CD8-positive, alpha-beta memory T cell (primary cell): ENCODE data around the gene SNX1. TPM values are rescaled to one million over a fixed set of nuclear protein-coding genes. Genes with fewer than 3 reads are reported as not detected.
A peak's percentile ranks its signal among the peaks of the same experiment; 100 is the strongest.

Experiments used
- CTCF ChIA-PET: fragments of 350-600 bp; sonication (Branson Sonifier 250); formaldehyde crosslinking; loops from one replicate; lab custom pipeline; 2021; ENCODE audit warnings: antibody characterized with exemption; lab: Charles Lee
- POLR2A ChIA-PET: fragments of 350-600 bp; sonication (Branson Sonifier 250); formaldehyde crosslinking; loops from one replicate; lab custom pipeline; 2021; ENCODE audit warnings: antibody characterized with exemption; lab: Charles Lee
- DNase-seq, 5 donors: peaks; one replicate each; pipeline versions ENCODE4 v3.0.0 to v3.0.0-alpha.2; 2020 to 2022; ENCODE audit warnings: mixed read lengths in 1 of 5
- H3K27ac ChIP-seq: one replicate; pipeline ENCODE4 v1.7.0; 2013; ENCODE audit warnings: low read depth, mild to moderate bottlenecking, low read length, moderate library complexity
- H3K27me3 ChIP-seq: 2 replicates; pipeline ENCODE4 v1.7.0; 2013; ENCODE audit warnings: low read length, mild to moderate bottlenecking; ENCODE audit not compliant: insufficient read depth, poor library complexity, severe bottlenecking
- H3K36me3 ChIP-seq: 2 replicates; pipeline ENCODE4 v1.7.0; 2013; ENCODE audit warnings: mild to moderate bottlenecking, low read length, moderate library complexity; ENCODE audit not compliant: insufficient read depth
- H3K4me1 ChIP-seq: 2 replicates; pipeline ENCODE4 v1.7.0; 2013; ENCODE audit warnings: mild to moderate bottlenecking, low read length, moderate library complexity; ENCODE audit not compliant: insufficient read depth
- H3K4me3 ChIP-seq: 2 replicates; pipeline ENCODE4 v1.7.0; 2013; ENCODE audit warnings: mild to moderate bottlenecking, low read length
- H3K9me3 ChIP-seq: 2 replicates; pipeline ENCODE4 v1.7.0; 2013; ENCODE audit warnings: mild to moderate bottlenecking, low read length
- H3K27ac Mint-ChIP-seq, 8 donors: one replicate each; pipeline ENCODE4 v1.8.0; 2020 to 2021; ENCODE audit warnings: mixed read lengths in 8 of 8, mild to moderate bottlenecking in 6 of 8, inconsistent platforms in 3 of 8, moderate library complexity in 3 of 8
- H3K27me3 Mint-ChIP-seq, 2 donors: one replicate each; pipeline ENCODE4 v1.8.0; 2020 to 2021; ENCODE audit warnings: mixed read lengths in 2 of 2, mild to moderate bottlenecking in 1 of 2, moderate library complexity in 1 of 2
- H3K36me3 Mint-ChIP-seq, 3 donors: one replicate each; pipeline ENCODE4 v1.8.0; 2020 to 2021; ENCODE audit warnings: mixed read lengths in 3 of 3, inconsistent platforms in 1 of 3, mild to moderate bottlenecking in 1 of 3
- H3K4me1 Mint-ChIP-seq, 3 donors: one replicate each; pipeline ENCODE4 v1.8.0; 2020 to 2021; ENCODE audit warnings: mixed read lengths in 3 of 3, inconsistent platforms in 1 of 3, mild to moderate bottlenecking in 1 of 3
- H3K4me3 Mint-ChIP-seq, 7 donors: one replicate each; pipeline ENCODE4 v1.8.0; 2020 to 2021; ENCODE audit warnings: mixed read lengths in 7 of 7, mild to moderate bottlenecking in 6 of 7, moderate library complexity in 4 of 7, inconsistent platforms in 2 of 7
- H3K9me3 Mint-ChIP-seq, 5 donors: one replicate each; pipeline ENCODE4 v1.8.0; 2020 to 2022; ENCODE audit warnings: mixed read lengths in 5 of 5, mild to moderate bottlenecking in 3 of 5, moderate library complexity in 2 of 5, inconsistent platforms in 1 of 5
- polyA plus RNA-seq: library from polyadenylated mRNA; unstranded; fragments of 300-500 nt; fragmentation: Illumina TruSeq; gene quantifications from one replicate; pipeline ENCODE4 v1.2.3, GENCODE V29; 2021
- total RNA-seq, 2 experiments: library from RNA; stranded (reverse); gene quantifications; one replicate each; pipeline ENCODE4 v1.2.3, GENCODE V29; 2021

SNX1 gene
- total and polyA plus RNA-seq, 3 experiments from 2014 or later = 63.4 to 93.6 (median 90.1) TPM

- Mint-ChIP-seq H3K4me1 (peaks cover 30 to 48% (median 48%) of the 10 kb centered on the region in 3 donors), H3K27ac (peak overlapping the region; percentile 79 to 98 (median 96)), H3K9me3 (no peaks in the 10 kb centered on the region), H3K36me3 (peaks cover 6 to 24% (median 8%) of the 10 kb centered on the region in 3 donors), H3K27me3 (no peaks in the 10 kb centered on the region), H3K4me3 (peak overlapping the region; percentile 86 to 97 (median 89))
- Histone ChIP-seq H3K27me3 (no peaks in the 10 kb centered on the region), H3K27ac (peak overlapping the region; percentile 71), H3K9me3 (no peaks in the 10 kb centered on the region), H3K4me1 (peaks cover 35% of the 10 kb centered on the region), H3K36me3 (peaks cover 16% of the 10 kb centered on the region), H3K4me3 (peak overlapping the region; percentile 56)
- CTCF ChIA-PET = interaction anchor here (0.9 to 4.3 kb wide), 4 partner anchors 8 to 731 kb away, joined by 3 to 35 read pairs (median 4); partner anchors contain the start of gene TRIP4
- DNase-seq = no peak
- POLR2A ChIA-PET = interaction anchor here (0.6 to 3.0 kb wide), 8 partner anchors 11 to 1420 kb away, joined by 4 to 20 read pairs (median 7); partner anchors contain the start of genes CIAO2A, SNX1, SNX22 and TRIP4
Measured at GRCh38 chr15:64163659-64164362, 68.0 kb downstream of the SNX1 start.

- Mint-ChIP-seq H3K9me3 (no peaks in the 10 kb centered on the region), H3K36me3 (peaks cover 4 to 18% (median 7%) of the 10 kb centered on the region in 3 donors), H3K4me3 (peak overlapping the region; percentile 0 to 97 (median 57)), H3K27me3 (no peaks in the 10 kb centered on the region), H3K27ac (peak overlapping the region in 7 of 8 donors; percentile 10 to 98 (median 95)), H3K4me1 (peaks cover 27 to 46% (median 45%) of the 10 kb centered on the region in 3 donors)
- no peak for DNase-seq
- no peaks in the 10 kb centered on the region for H3K27me3 ChIP-seq
- no peak overlapping the region for H3K4me3 ChIP-seq
- POLR2A ChIA-PET = interaction anchor here (0.7 kb wide), 2 partner anchors 373 to 1420 kb away, joined by 4 read pairs; no protein-coding TSS in a partner anchor
- H3K4me1 ChIP-seq = peaks cover 32% of the 10 kb centered on the region
- no peak overlapping the region for H3K27ac ChIP-seq
- CTCF ChIA-PET = interaction anchor here (0.9 to 4.3 kb wide), 2 partner anchors 11 to 17 kb away, joined by 3 to 35 read pairs; no protein-coding TSS in a partner anchor
- no peaks in the 10 kb centered on the region for H3K9me3 ChIP-seq
- peaks cover 10% of the 10 kb centered on the region for H3K36me3 ChIP-seq
Measured at GRCh38 chr15:64164436-64164835, 68.7 kb downstream of the SNX1 start.

- ChIA-PET CTCF (no interaction called here), POLR2A (no interaction called here)
- Histone ChIP-seq H3K27me3 (no peaks in the 10 kb centered on the region), H3K4me3 (no peak overlapping the region), H3K4me1 (peaks cover 18% of the 10 kb centered on the region), H3K9me3 (no peaks in the 10 kb centered on the region), H3K36me3 (no peaks in the 10 kb centered on the region), H3K27ac (no peak overlapping the region)
- peaks cover 18 to 35% (median 35%) of the 10 kb centered on the region in 3 donors for H3K4me1 Mint-ChIP-seq
- DNase-seq = no peak
- peak overlapping the region in 4 of 8 donors; percentile 8 to 46 (median 27) for H3K27ac Mint-ChIP-seq
- H3K4me3 Mint-ChIP-seq = peak overlapping the region in 1 of 7 donors; percentile 19
- no peaks in the 10 kb centered on the region for H3K9me3 Mint-ChIP-seq
- no peaks in the 10 kb centered on the region for H3K27me3 Mint-ChIP-seq
- H3K36me3 Mint-ChIP-seq = peaks cover 0 to 25% (median 5%) of the 10 kb centered on the region in 3 donors
Measured at GRCh38 chr15:64166102-64166890, 70.5 kb downstream of the SNX1 start.

GRCh38 chr15:64180235-64180824 is 84.5 kb downstream of the SNX1 start:
- POLR2A ChIA-PET = no interaction called here
- Histone ChIP-seq H3K27me3 (no peaks in the 10 kb centered on the region), H3K27ac (no peak overlapping the region), H3K36me3 (peaks cover 10% of the 10 kb centered on the region), H3K4me3 (no peak overlapping the region), H3K9me3 (no peaks in the 10 kb centered on the region), H3K4me1 (no peaks in the 10 kb centered on the region)
- no peaks in the 10 kb centered on the region for H3K4me1 Mint-ChIP-seq
- no peak overlapping the region for H3K4me3 Mint-ChIP-seq
- H3K9me3 Mint-ChIP-seq = no peaks in the 10 kb centered on the region
- H3K27ac Mint-ChIP-seq = no peak overlapping the region
- H3K36me3 Mint-ChIP-seq = peaks cover 0 to 70% (median 22%) of the 10 kb centered on the region in 3 donors
- no peak for DNase-seq
- CTCF ChIA-PET = no interaction called here
- H3K27me3 Mint-ChIP-seq = no peaks in the 10 kb centered on the region

GRCh38 chr15:64182859-64183370 is 87.1 kb downstream of the SNX1 start:
- POLR2A ChIA-PET = no interaction called here
- no peaks in the 10 kb centered on the region for H3K9me3 Mint-ChIP-seq
- CTCF ChIA-PET = no interaction called here

DNA sequence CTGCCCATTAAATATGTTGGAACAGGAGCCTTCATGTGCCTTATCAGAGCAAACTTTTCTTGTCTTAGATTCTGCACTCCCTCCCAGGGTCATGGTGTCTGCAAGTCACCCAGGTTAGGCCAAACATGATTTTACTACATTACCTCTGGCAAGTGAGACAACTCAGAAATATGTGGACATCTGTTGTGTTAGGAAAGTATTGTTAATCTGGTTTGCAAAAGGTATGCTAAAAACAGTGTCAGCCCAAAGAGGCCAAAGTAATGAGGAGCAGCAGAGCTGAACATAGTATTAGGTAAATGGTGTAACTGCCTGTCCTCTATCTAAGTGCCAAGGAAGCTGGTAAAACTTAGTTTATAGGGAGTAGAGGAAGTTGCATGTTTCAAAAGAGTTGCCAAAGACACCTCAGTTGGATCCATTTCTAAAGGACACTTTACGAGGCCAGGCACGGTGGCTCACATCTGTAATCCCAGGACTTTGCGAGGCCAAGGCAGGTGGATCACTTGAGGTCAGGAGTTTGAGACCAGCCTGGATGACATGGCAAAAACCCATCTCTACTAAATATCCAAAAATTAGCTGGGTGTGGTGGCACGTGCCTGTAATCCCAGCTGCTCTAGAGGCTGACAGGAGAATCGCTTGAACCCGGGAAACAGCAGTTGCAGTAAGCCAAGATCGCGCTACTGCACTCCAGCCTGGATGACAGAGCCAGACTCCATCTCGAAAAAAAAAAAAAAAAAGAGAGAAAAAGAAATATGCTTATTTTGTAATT is 89.5 kb downstream of the SNX1 start:
- Histone ChIP-seq H3K36me3 (peaks cover 2% of the 10 kb centered on the region), H3K27ac (no peak overlapping the region), H3K9me3 (no peaks in the 10 kb centered on the region), H3K4me3 (no peak overlapping the region), H3K4me1 (no peaks in the 10 kb centered on the region), H3K27me3 (no peaks in the 10 kb centered on the region)
- Mint-ChIP-seq H3K27me3 (no peaks in the 10 kb centered on the region), H3K4me3 (no peak overlapping the region), H3K27ac (peak overlapping the region in 1 of 8 donors; percentile 21), H3K9me3 (no peaks in the 10 kb centered on the region), H3K36me3 (peaks cover 0 to 49% (median 12%) of the 10 kb centered on the region in 3 donors), H3K4me1 (peaks cover 8 to 19% (median 17%) of the 10 kb centered on the region in 3 donors)
- POLR2A ChIA-PET = no interaction called here
- no peak for DNase-seq
- CTCF ChIA-PET = no interaction called here

More at GRCh38 chr15:64182859-64183370, 87.1 kb downstream of the SNX1 start:
- Histone ChIP-seq H3K36me3 (peaks cover 7% of the 10 kb centered on the region), H3K4me3 (no peak overlapping the region), H3K27me3 (no peaks in the 10 kb centered on the region), H3K9me3 (no peaks in the 10 kb centered on the region), H3K27ac (no peak overlapping the region), H3K4me1 (no peaks in the 10 kb centered on the region)
- H3K27ac Mint-ChIP-seq = no peak overlapping the region
- H3K4me3 Mint-ChIP-seq = no peak overlapping the region
- H3K27me3 Mint-ChIP-seq = no peaks in the 10 kb centered on the region
- DNase-seq = no peak
- H3K4me1 Mint-ChIP-seq = peaks cover 0 to 5% (median 5%) of the 10 kb centered on the region in 3 donors
- H3K36me3 Mint-ChIP-seq = peaks cover 0 to 61% (median 15%) of the 10 kb centered on the region in 3 donors
